ENCODE data around the gene MOG.
A peak's percentile ranks its signal among the peaks of the same experiment; 100 is the strongest.
"Not testable (repeated sequence)": the region's sequence is repeated elsewhere in the genome, so short reads cannot be mapped to it uniquely, and the experiment has no call there.

MOG gene

DNA sequence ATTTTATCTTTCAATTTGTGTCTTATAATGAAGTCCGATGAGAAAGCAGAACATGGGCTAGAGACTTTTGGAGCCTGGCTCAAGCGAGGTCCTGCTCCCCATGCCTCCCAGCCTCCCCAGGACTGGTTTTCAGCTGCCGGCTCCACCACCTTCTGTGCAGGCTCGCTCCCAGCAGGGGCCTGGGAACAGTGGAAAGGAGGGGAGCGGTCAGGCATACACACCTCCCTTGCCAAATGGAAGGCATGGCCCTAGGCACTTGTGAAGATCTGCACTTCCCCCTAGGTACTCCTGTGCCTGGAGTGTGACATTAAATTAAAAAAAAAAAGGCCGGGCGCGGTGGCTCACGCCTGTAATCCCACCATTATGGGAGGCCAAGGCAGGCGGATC lies 4.7 kb upstream of the MOG start:
- Histone ChIP-seq H3K36me3 (replicated peaks) (no peaks in the 10 kb centered on the region), H3K9me3 (no peaks in the 10 kb centered on the region), H3K4me3 (no peak overlapping the region), H3K4me1 (peaks cover 9% of the 10 kb centered on the region), H3K27me3 (ENCODE audit: low read depth) (no peaks in the 10 kb centered on the region)
- no peak for DNase-seq (ENCODE audit: low spot score in 2 of 2)
- in situ Hi-C loops (cut with MboI; ENCODE audit: low sequenced_read_pairs), result no loop called here

DNA sequence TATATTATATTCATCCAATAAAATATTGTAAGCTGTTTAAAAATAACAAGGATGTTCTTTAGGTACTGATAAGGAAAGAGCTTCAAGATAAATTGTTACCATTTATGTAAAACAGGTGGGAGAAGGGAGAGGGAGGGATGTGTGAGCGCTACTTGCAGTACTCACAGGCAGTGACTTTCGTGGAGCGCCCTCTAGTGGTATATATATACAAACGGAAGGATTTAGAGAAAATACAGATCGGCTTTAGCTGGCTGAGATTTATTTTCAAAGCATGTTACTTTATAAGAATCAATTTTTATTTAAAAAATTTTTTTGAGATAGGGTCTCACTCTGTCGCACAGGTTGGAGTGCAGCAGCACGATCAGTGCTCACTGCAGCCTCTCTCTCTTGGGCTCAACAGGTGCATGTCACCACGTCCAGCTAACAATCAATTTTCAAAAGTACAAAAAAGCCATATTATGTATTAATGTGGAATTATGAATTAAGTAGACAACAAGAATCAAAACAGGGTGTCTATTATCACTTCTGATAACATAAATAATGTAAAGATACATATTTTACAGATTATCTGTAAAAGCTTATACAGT lies 3.3 kb upstream of the MOG start:
- DNase-seq (ENCODE audit: low spot score in 2 of 2), result peak; percentile 69 to 71

DNA sequence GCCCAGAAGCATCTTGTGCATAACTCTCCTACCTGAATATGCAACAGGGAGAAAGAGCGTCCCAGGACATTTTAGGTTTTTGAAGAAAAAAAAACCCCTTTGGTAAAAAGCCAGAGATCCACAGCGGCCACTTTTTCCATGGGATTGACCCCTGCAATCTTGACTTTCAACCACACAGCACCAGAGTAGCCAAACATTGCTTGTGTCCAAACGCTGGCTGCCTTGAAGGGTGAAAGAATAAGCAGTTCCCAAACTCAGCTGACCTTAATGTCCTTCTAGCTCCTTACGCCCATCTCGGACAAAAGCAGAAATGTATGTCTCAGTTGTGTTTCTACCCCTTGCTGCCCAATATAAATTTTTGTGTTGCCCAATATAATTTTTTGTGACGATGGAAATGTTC lies 1.2 kb upstream of the MOG start:
- Histone ChIP-seq H3K36me3 (replicated peaks) (no peaks in the 10 kb centered on the region), H3K27me3 (ENCODE audit: low read depth) (no peaks in the 10 kb centered on the region), H3K9me3 (no peaks in the 10 kb centered on the region), H3K4me3 (no peak overlapping the region), H3K4me1 (no peaks in the 10 kb centered on the region)
- in situ Hi-C loops (cut with MboI; ENCODE audit: low sequenced_read_pairs), result no loop called here
- DNase-seq (ENCODE audit: low spot score in 2 of 2), result no peak

More for the DNA sequence above, 3.3 kb upstream of the MOG start:
- no peak overlapping the region for H3K4me3 ChIP-seq
- peaks cover 9% of the 10 kb centered on the region for H3K4me1 ChIP-seq
- H3K9me3 ChIP-seq, result no peaks in the 10 kb centered on the region
- in situ Hi-C loops (cut with MboI; ENCODE audit: low sequenced_read_pairs), result no loop called here
- no peaks in the 10 kb centered on the region for H3K36me3 ChIP-seq (replicated peaks)
- H3K27me3 ChIP-seq (ENCODE audit: low read depth), result no peaks in the 10 kb centered on the region

GRCh38 chr6:29656157-29656556 lies 735 bp upstream of the MOG start:
- no peak for DNase-seq (ENCODE audit: low spot score in 2 of 2)
- Histone ChIP-seq H3K9me3 (no peaks in the 10 kb centered on the region), H3K36me3 (replicated peaks) (no peaks in the 10 kb centered on the region), H3K27me3 (ENCODE audit: low read depth) (no peaks in the 10 kb centered on the region), H3K4me1 (peaks cover under 1% of the 10 kb centered on the region; the same call in 1 of the 2 replicates), H3K4me3 (no peak overlapping the region)
- in situ Hi-C loops (cut with MboI; ENCODE audit: low sequenced_read_pairs), result no loop called here

- in situ Hi-C loops (cut with MboI; ENCODE audit: low sequenced_read_pairs), result no loop called here
- no peak overlapping the region for H3K4me3 ChIP-seq
These were observed 4.2 kb downstream of the MOG start for GRCh38 chr6:29661071-29661470.

GRCh38 chr6:29661502-29662141 lies 4.7 kb downstream of the MOG start:
- H3K9me3 ChIP-seq; H3K27me3 ChIP-seq (ENCODE audit: low read depth); H3K4me3 ChIP-seq; in situ Hi-C loops (cut with MboI; ENCODE audit: low sequenced_read_pairs); H3K36me3 ChIP-seq (replicated peaks): not testable (repeated sequence)
- peak; percentile 69 to 97 for DNase-seq (ENCODE audit: low spot score in 2 of 2)
- H3K4me1 ChIP-seq, result peaks cover 16% of the 10 kb centered on the region

More at GRCh38 chr6:29661071-29661470, 4.2 kb downstream of the MOG start:
- Histone ChIP-seq H3K4me1 (peaks cover 11% of the 10 kb centered on the region), H3K27me3 (ENCODE audit: low read depth) (no peaks in the 10 kb centered on the region), H3K9me3 (no peaks in the 10 kb centered on the region), H3K36me3 (replicated peaks) (no peaks in the 10 kb centered on the region)
- DNase-seq (ENCODE audit: low spot score in 2 of 2), result peak; percentile 29 to 59

DNA sequence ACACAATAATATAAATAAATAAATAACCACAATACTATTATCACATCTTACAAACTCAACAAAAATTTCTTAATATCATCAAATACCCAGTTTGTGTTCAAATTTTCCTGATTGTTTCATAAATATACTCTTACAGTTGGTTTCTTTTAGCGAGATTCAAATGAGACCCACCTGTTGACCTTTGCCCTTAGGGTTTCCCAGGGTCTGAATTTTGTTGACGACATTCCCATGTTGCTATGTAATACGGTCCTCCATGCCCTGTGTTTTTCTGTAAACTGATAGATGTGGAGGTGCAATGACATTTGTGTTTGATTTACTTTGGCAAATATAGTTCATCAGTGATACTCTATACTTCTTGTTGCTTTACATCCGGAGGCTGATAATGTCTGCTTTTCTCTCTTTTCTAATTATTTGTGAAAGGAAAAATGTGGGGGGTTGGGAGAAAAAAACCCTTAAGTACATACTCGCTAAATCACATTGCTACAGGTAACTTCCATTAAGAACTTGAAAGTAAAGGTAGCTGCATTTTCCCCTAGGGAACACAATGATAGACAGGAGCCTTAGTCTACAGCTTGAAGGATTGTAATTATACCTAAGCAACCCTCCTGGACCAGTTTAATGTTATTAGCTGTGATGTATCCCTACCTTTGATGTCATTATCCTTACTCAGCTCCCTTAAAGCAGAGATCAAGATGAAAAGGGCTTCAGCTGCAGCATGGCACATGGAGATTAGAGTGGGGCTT lies 6.6 kb downstream of the MOG start:
- Histone ChIP-seq H3K36me3 (replicated peaks) (no peaks in the 10 kb centered on the region), H3K27me3 (ENCODE audit: low read depth) (no peaks in the 10 kb centered on the region), H3K4me1 (peaks cover 31% of the 10 kb centered on the region), H3K9me3 (no peaks in the 10 kb centered on the region), H3K4me3 (no peak overlapping the region)
- DNase-seq (ENCODE audit: low spot score in 2 of 2), result no peak
- in situ Hi-C loops (cut with MboI; ENCODE audit: low sequenced_read_pairs), result no loop called here

DNA sequence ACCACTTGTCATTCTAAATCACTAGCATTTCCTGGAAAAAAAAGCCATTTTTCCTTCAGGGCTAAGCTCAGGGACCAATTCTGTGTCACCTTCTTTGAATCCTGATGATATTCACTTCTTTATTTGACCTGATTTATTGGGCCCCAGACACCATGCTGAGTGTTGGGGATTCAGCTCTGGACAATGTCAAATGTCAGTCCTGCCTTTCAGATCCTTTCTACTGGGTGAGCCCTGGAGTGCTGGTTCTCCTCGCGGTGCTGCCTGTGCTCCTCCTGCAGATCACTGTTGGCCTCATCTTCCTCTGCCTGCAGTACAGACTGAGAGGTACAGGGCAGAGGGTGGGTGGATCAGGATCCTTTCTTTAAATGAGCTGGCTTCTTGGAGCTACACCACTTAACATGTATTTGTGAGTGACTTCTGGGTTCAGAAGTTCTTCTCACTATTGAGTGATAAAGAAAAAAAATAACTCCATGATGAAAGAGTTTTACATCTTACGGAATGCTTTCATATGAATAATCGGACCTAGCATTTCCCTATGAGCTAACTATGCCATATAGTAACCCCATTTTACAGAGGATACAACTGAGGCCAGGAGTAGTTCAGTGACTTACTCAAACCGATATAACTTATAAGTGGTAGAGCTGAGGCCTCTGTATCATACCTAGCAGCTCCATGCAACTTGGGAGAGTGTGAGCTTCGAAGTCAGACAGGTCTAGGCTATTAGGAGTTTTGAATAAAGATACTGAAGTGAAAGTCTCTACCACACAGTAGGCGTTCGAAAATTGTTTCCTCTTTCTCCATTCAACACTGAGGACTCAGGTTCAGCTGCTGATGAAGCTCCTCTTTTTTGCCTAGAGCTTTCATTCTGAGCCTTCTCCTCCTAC lies 9.3 kb downstream of the MOG start:
- H3K4me1 ChIP-seq, result peaks cover 31% of the 10 kb centered on the region
- peak in 1 of 2 experiments; percentile 19 for DNase-seq (ENCODE audit: low spot score in 2 of 2)
- H3K9me3 ChIP-seq, result no peaks in the 10 kb centered on the region
- H3K36me3 ChIP-seq (replicated peaks), result no peaks in the 10 kb centered on the region
- in situ Hi-C loops (cut with MboI; ENCODE audit: low sequenced_read_pairs), result no loop called here
- no peak overlapping the region for H3K4me3 ChIP-seq
- no peaks in the 10 kb centered on the region for H3K27me3 ChIP-seq (ENCODE audit: low read depth)

DNA sequence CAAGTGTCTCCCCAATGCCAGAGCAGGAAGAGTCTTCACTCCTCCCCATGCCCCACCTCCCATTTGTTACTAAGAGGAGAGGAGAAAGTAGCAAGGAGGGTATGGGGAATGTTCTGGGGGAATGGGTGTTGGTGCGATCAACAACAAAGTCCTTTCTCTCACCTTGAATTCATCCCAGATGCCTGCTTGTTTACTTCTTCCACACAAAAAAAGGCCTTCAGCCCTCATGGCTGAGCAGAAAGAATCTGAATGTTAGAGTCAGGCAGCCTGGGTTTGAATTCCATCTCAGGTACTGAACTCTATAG lies 9.9 kb downstream of the MOG start:
- Histone ChIP-seq H3K36me3 (replicated peaks) (no peaks in the 10 kb centered on the region), H3K4me1 (peaks cover 28% of the 10 kb centered on the region), H3K27me3 (ENCODE audit: low read depth) (no peaks in the 10 kb centered on the region), H3K9me3 (no peaks in the 10 kb centered on the region), H3K4me3 (no peak overlapping the region)
- in situ Hi-C loops (cut with MboI; ENCODE audit: low sequenced_read_pairs), result no loop called here
- no peak for DNase-seq (ENCODE audit: low spot score in 2 of 2)

- DNase-seq (ENCODE audit: low spot score in 2 of 2), result peak; percentile 55 to 59
- in situ Hi-C loops (cut with MboI; ENCODE audit: low sequenced_read_pairs), result no loop called here
- H3K36me3 ChIP-seq (replicated peaks), result no peaks in the 10 kb centered on the region
- no peaks in the 10 kb centered on the region for H3K9me3 ChIP-seq
- H3K4me3 ChIP-seq, result no peak overlapping the region
- peaks cover 28% of the 10 kb centered on the region for H3K4me1 ChIP-seq
- H3K27me3 ChIP-seq (ENCODE audit: low read depth), result no peaks in the 10 kb centered on the region
These were observed 10.3 kb downstream of the MOG start for GRCh38 chr6:29667158-29667557.

- Histone ChIP-seq H3K9me3 (no peaks in the 10 kb centered on the region), H3K27me3 (ENCODE audit: low read depth) (no peaks in the 10 kb centered on the region), H3K4me3 (no peak overlapping the region), H3K36me3 (replicated peaks) (no peaks in the 10 kb centered on the region), H3K4me1 (peaks cover 21% of the 10 kb centered on the region)
- in situ Hi-C loops (cut with MboI; ENCODE audit: low sequenced_read_pairs), result no loop called here
- no peak for DNase-seq (ENCODE audit: low spot score in 2 of 2)
These were observed 14.1 kb downstream of the MOG start for GRCh38 chr6:29671026-29671425.

GRCh38 chr6:29672116-29672515 lies 15.2 kb downstream of the MOG start:
- H3K4me3 ChIP-seq; H3K27me3 ChIP-seq (ENCODE audit: low read depth); DNase-seq (ENCODE audit: low spot score in 2 of 2); H3K36me3 ChIP-seq (replicated peaks); in situ Hi-C loops (cut with MboI; ENCODE audit: low sequenced_read_pairs); H3K9me3 ChIP-seq: not testable (repeated sequence)
- H3K4me1 ChIP-seq, result peaks cover 10% of the 10 kb centered on the region

- Histone ChIP-seq H3K4me1 (no peaks in the 10 kb centered on the region), H3K36me3 (replicated peaks) (no peaks in the 10 kb centered on the region), H3K27me3 (ENCODE audit: low read depth) (no peaks in the 10 kb centered on the region), H3K4me3 (no peak overlapping the region), H3K9me3 (no peaks in the 10 kb centered on the region)
- DNase-seq (ENCODE audit: low spot score in 2 of 2), result no peak
- in situ Hi-C loops (cut with MboI; ENCODE audit: low sequenced_read_pairs), result no loop called here
These were observed 16.3 kb downstream of the MOG start for GRCh38 chr6:29673161-29673560.

DNA sequence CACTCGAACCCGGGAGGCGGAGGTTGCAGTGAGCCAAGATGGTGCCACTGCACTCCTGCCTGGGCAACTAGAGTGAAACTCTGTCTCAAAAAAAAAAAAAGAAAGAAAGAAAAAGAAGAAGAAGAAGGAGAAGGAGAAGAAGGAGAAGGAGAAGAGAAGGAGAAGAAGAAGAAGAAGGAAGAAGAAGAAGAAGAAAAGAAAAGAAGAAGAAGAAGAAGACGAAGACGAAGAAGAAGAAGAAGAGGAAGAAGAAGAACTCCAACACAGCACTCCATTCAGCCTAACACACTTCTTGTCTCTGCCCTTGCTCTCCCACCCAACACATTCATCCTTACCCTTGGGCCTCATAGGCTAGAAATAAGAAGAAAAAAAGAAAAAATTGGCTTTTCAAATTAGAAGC lies 17.1 kb downstream of the MOG start:
- no peaks in the 10 kb centered on the region for H3K27me3 ChIP-seq (ENCODE audit: low read depth)
- in situ Hi-C loops (cut with MboI; ENCODE audit: low sequenced_read_pairs), result no loop called here
- H3K4me1 ChIP-seq, result no peaks in the 10 kb centered on the region
- H3K4me3 ChIP-seq, result no peak overlapping the region
- H3K36me3 ChIP-seq (replicated peaks), result no peaks in the 10 kb centered on the region
- H3K9me3 ChIP-seq, result no peaks in the 10 kb centered on the region
- no peak for DNase-seq (ENCODE audit: low spot score in 2 of 2)

Measured in HAP-1 (cell line).